Psoas muscle (tissue), 8 donors: Measurements from ENCODE around the gene PFKM. TPM values are rescaled to one million over a fixed set of nuclear protein-coding genes. Genes with fewer than 3 reads are reported as not detected.

ENCODE experiments used
- ATAC-seq, 4 donors: fragments of 200-7000 bp; cut with Tn5 transposase; one replicate each; pipeline ENCODE4 v1.9.1; 2020; ENCODE audit warnings: moderate library complexity in 3 of 4, mild to moderate bottlenecking in 2 of 4
- DNase-seq, 2 donors: peaks; one replicate each; pipeline ENCODE4 v3.0.0-alpha.2; 2020
- H3K27ac ChIP-seq: fragments of 200-600 bp; one replicate; pipeline ENCODE4 v1.8.0; 2022
- H3K27me3 ChIP-seq, 3 donors: fragments of 200-600 bp in 1 of 3; one replicate each; pipeline versions ENCODE4 v1.6.1 to v1.8.0; 2013 to 2022; ENCODE audit warnings: low read length in 2 of 3, mild to moderate bottlenecking in 2 of 3, moderate library complexity in 1 of 3; ENCODE audit not compliant: insufficient read depth in 3 of 3
- H3K36me3 ChIP-seq, 2 donors: fragments of 200-600 bp in 1 of 2; one replicate each; pipeline versions ENCODE4 v1.6.1 to v1.8.0; 2013 to 2022; ENCODE audit warnings: low read depth in 1 of 2, mild to moderate bottlenecking in 1 of 2, moderate library complexity in 1 of 2; ENCODE audit not compliant: insufficient read depth in 1 of 2
- H3K4me1 ChIP-seq: fragments of 200-600 bp; one replicate; pipeline ENCODE4 v1.8.0; 2022
- H3K4me3 ChIP-seq: fragments of 200-600 bp; one replicate; pipeline ENCODE4 v1.8.0; 2022; ENCODE audit warnings: mild to moderate bottlenecking
- H3K9me3 ChIP-seq: fragments of 200-600 bp; one replicate; pipeline ENCODE4 v1.8.0; 2022
- CTCF ChIP-seq: fragments of 200-600 bp; IDR thresholded peaks from one replicate; pipeline ENCODE4 v1.8.0; 2022; ENCODE audit warnings: antibody characterized with exemption
- WGBS, 3 donors: extraction: QIAGEN DNeasy Blood & Tissue Kit; methylation state at CpG; one replicate each; pipeline versions ENCODE4 v1.1.6 to v1.1.7; 2013; 5-methylcytosine and 5-hydroxymethylcytosine counted together
- intact Hi-C, 2 donors: fragments of 100-400 bp; cut with DNase I; formaldehyde crosslinking; loops; one replicate each; pipeline versions ENCODE4 v1.11.0 to v1.14.2; 2022
- polyA plus RNA-seq, 3 donors: library from polyadenylated mRNA; stranded (reverse); fragments of 200-250 nt; gene quantifications; one replicate each; pipeline ENCODE4 v1.2.3, GENCODE V29; 2013
- total RNA-seq, 4 donors: library from RNA; stranded (reverse); fragmentation: NEBNext Ultra II Directional in 2 of 4; extraction: Animal tissue kit (Norgen Biotek cat#: 25700) in 2 of 4; gene quantifications; one replicate each; pipeline versions ENCODE4 v1.2.1 to v1.2.4, GENCODE V29; 2021 to 2023
- donor health status: healthy with polysubstance abuse.
- donor health status: DM: no; HTN: no; CAD: no; lungs with moderate emphysema.
- donor health status: Bipolar disorder and iron deficiency.
- donor health status: healthy.
- donor health status: DM: yes; HTN: yes; CAD: no.
- donor health status: DM: no; HTN: no; CAD: no.
- donor health status: DM: no; HTN: no; CAD: no.
- donor health status: DM: yes; HTN: yes; CAD: no.

The PFKM gene
- total and polyA plus RNA-seq, 7 donors, result 65.1 to 1,283 (median 618) TPM

- H3K27me3 ChIP-seq, result no peaks in the 10 kb centered on the region
- H3K4me3 ChIP-seq, result no peak overlapping the region
- TF ChIP-seq CTCF, result no peak
- no peak overlapping the region for H3K27ac ChIP-seq
- ATAC-seq, result no peak
- WGBS, 3 donors, result 85 to 87% (median 85%) methylated on average over 19 of the region's 19 CpGs
- intact Hi-C loops, result loop anchor here (5.0 kb wide), 3 partner anchors 87 to 227 kb away; partner anchors contain the start of gene TMEM106C (in 1 of the 2)
- H3K4me1 ChIP-seq, result peaks cover 2% of the 10 kb centered on the region
- H3K36me3 ChIP-seq, result no peaks in the 10 kb centered on the region
- no peak for DNase-seq
- H3K9me3 ChIP-seq, result no peaks in the 10 kb centered on the region
Measured at GRCh38 chr12:48169011-48169410, 49.8 kb downstream of the PFKM start.

- Histone ChIP-seq H3K27me3 (peaks cover 0 to 12% (median 3%) of the 10 kb centered on the region in 3 donors), H3K4me3 (no peak overlapping the region), H3K27ac (no peak overlapping the region), H3K36me3 (no peaks in the 10 kb centered on the region), H3K4me1 (no peaks in the 10 kb centered on the region), H3K9me3 (no peaks in the 10 kb centered on the region)
- DNase-seq (no peak), ATAC-seq (no peak)
- intact Hi-C loops, result loop anchor here in 1 of 2 donors (10.0 kb wide), 1 partner anchor 211 kb away; the partner anchor contains the start of gene TMEM106C
- WGBS, 3 donors, result 62 to 70% (median 66%) methylated on average over 3 of the region's 3 CpGs
- TF ChIP-seq CTCF, result no peak
Measured at GRCh38 chr12:48175613-48176416, 56.7 kb downstream of the PFKM start.

- Histone ChIP-seq H3K27me3 (peaks cover 0 to 18% (median 3%) of the 10 kb centered on the region in 3 donors), H3K4me1 (no peaks in the 10 kb centered on the region), H3K27ac (no peak overlapping the region), H3K9me3 (no peaks in the 10 kb centered on the region), H3K36me3 (no peaks in the 10 kb centered on the region), H3K4me3 (no peak overlapping the region)
- intact Hi-C loops, result loop anchor here in 1 of 2 donors (10.0 kb wide), 1 partner anchor 212 kb away; the partner anchor contains the start of gene TMEM106C
- DNase-seq, result no peak
- no peak for ATAC-seq
- TF ChIP-seq CTCF, result no peak
Measured at GRCh38 chr12:48176417-48176751, 57.2 kb downstream of the PFKM start.

GRCh38 chr12:48177982-48178381 lies 58.8 kb downstream of the PFKM start:
- Histone ChIP-seq H3K4me3 (no peak overlapping the region), H3K9me3 (no peaks in the 10 kb centered on the region), H3K4me1 (peaks cover 6% of the 10 kb centered on the region), H3K27me3 (peaks cover 0 to 32% (median 3%) of the 10 kb centered on the region in 3 donors), H3K36me3 (no peaks in the 10 kb centered on the region), H3K27ac (no peak overlapping the region)
- no peak for ATAC-seq
- intact Hi-C loops, result loop anchor here in 1 of 2 donors (10.0 kb wide), 1 partner anchor 213 kb away; the partner anchor contains the start of gene TMEM106C
- DNase-seq, result no peak
- WGBS, 3 donors, result 65 to 71% (median 67%) methylated on average over 4 of the region's 4 CpGs
- no peak for TF ChIP-seq CTCF
